Measurements from ENCODE around the gene SMIM8.

Gene SMIM8

DNA sequence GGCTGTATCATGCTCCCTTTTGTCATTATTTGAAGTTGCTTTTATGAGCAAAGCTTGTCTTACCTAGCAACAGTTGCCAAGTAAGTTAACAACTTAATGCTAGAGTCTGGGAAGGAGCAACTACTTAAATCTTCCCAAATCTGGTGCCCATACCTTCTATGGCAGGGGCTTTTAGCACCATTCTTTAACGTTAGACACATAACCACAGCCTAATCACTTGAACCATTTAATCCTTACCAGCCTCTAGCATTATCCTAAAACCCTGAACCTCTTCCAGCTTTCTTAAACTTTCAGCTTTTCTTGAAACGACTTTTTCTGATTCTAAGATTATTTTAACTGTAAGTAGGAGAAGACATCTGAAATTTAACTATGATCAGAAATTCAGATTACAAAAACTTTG, 22.3 kb downstream of the SMIM8 start, which contains the start of gene C6orf163:
Gene C6orf163, plus strand, starts transcription at position 83 of the 400 bp plus-strand sequence. Its CDS starts 287 bp downstream, at position 370.
- no peak within 1 kb of the TSS for H3K4me3 ChIP-seq (ENCODE audit: low read depth, low read length)
- no peak for DNase-seq (ENCODE audit: low read depth)
- TF ChIP-seq, protein P1, sequence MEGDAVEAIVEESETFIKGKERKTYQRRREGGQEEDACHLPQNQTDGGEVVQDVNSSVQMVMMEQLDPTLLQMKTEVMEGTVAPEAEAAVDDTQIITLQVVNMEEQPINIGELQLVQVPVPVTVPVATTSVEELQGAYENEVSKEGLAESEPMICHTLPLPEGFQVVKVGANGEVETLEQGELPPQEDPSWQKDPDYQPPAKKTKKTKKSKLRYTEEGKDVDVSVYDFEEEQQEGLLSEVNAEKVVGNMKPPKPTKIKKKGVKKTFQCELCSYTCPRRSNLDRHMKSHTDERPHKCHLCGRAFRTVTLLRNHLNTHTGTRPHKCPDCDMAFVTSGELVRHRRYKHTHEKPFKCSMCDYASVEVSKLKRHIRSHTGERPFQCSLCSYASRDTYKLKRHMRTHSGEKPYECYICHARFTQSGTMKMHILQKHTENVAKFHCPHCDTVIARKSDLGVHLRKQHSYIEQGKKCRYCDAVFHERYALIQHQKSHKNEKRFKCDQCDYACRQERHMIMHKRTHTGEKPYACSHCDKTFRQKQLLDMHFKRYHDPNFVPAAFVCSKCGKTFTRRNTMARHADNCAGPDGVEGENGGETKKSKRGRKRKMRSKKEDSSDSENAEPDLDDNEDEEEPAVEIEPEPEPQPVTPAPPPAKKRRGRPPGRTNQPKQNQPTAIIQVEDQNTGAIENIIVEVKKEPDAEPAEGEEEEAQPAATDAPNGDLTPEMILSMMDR (IDR thresholded peaks at IDR 0.05; ENCODE audit: control insufficient read depth, extremely low read depth, insufficient read depth), result no peak

DNA sequence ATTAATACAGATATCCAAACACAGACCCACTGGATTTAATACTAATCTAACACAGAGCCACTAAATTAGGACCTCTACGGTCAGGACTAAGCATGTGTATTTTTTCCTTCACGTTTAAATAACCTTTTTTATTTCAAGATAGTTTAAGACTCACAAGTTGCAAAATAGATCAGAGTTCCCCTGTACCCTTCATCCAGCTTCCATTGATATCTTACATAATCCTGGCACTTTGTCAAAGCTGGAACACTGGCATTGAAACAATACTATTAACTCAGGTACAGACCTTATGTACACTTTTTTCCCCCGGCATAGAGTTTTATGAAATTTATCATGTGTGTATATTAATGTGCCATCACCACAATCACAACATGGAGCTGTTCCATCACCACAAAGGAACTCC, 24.3 kb downstream of the SMIM8 start:
- no peak overlapping the region for H3K4me3 ChIP-seq (ENCODE audit: low read depth, low read length)
- TF ChIP-seq, protein P1 (IDR thresholded peaks at IDR 0.05; ENCODE audit: control insufficient read depth, extremely low read depth, insufficient read depth), result no peak
- DNase-seq (ENCODE audit: low read depth), result no peak

DNA sequence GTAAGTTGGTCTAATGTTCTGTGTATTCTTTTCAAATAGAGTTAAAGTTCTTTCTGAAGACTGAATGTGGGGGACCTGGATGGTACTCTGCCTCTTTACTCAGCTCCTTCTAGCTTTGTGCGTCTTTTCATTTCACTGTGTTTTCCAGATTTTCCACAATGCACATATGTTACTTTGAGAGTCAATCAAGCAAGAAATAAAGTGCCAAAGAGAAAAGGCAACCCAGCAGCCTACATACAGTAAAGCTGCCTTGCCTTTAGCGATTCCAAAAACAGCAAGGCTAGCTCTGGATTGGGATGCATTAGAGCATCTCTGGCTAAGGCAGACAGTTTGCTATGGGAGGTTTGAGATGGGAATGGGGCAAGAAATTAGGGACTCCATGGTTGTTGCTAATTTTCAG, 27.5 kb downstream of the SMIM8 start:
- no peak for DNase-seq (ENCODE audit: low read depth)
- TF ChIP-seq, protein P1 (IDR thresholded peaks at IDR 0.05; ENCODE audit: control insufficient read depth, extremely low read depth, insufficient read depth), result no peak
- no peak overlapping the region for H3K4me3 ChIP-seq (ENCODE audit: low read depth, low read length)

DNA sequence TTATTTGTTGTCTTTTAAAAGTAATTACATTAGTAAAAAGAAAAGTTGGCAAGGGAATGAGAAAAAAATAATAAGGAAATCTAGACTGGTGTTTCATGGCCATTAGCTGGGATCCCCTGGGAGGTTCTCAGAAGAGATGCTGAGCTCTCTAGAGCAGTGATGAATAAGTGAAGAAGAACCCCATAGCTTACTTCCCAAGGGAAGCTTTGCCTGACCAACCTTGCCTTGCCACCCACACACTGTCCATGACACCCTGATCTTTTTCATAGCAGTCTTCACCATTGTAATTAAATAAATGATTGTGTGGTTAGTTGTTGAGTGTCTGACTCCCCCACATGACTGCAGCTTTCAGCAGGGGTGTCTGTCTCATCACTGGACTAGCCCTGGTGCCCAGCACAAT, 28.1 kb downstream of the SMIM8 start:
- no peak for DNase-seq (ENCODE audit: low read depth)
- H3K4me3 ChIP-seq (ENCODE audit: low read depth, low read length), result no peak overlapping the region
- TF ChIP-seq, protein P1 (IDR thresholded peaks at IDR 0.05; ENCODE audit: control insufficient read depth, extremely low read depth, insufficient read depth), result no peak

DNA sequence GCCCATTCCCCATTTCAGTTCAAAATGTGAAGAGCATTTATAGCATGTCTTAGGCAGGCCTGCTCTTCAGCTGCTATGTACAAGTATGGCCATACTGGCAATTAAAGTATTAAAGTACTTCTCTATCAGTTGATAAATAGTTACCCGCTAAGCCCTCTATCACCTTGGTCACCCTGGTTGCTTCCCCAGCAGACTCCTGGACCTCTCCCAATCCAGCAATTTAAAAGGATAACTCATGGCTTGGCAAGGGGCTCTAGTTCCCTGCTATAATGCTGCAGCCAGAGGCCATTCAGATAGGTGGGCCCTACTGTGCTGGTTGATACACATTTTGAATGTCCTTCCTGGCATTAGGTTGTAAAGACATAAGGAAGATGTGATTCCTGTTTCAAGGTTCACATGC, 29.2 kb downstream of the SMIM8 start:
- no peak overlapping the region for H3K4me3 ChIP-seq (ENCODE audit: low read depth, low read length)
- DNase-seq (ENCODE audit: low read depth), result no peak
- TF ChIP-seq, protein P1 (IDR thresholded peaks at IDR 0.05; ENCODE audit: control insufficient read depth, extremely low read depth, insufficient read depth), result no peak

DNA sequence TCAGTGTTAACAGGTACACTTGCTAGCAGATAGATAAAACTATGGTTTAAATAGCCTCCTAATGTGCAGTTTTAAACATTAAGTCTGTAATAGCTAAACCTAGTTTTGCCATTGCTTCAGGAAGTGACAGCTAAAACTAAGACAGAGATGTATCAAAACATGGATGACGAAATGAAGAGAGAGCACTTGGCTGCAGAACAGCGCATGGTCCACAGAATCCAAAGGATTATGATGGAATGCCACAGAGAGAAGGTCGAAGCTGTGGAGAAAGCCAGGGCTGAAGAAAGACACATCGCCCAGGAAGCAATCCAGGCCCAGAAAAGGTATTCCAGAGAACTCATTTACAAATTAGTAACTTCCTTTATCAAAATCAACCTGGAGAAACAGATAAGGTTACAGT, 33.8 kb downstream of the SMIM8 start:
- no peak overlapping the region for H3K4me3 ChIP-seq (ENCODE audit: low read depth, low read length)
- no peak for DNase-seq (ENCODE audit: low read depth)
- TF ChIP-seq, protein P1 (IDR thresholded peaks at IDR 0.05; ENCODE audit: control insufficient read depth, extremely low read depth, insufficient read depth), result no peak

DNA sequence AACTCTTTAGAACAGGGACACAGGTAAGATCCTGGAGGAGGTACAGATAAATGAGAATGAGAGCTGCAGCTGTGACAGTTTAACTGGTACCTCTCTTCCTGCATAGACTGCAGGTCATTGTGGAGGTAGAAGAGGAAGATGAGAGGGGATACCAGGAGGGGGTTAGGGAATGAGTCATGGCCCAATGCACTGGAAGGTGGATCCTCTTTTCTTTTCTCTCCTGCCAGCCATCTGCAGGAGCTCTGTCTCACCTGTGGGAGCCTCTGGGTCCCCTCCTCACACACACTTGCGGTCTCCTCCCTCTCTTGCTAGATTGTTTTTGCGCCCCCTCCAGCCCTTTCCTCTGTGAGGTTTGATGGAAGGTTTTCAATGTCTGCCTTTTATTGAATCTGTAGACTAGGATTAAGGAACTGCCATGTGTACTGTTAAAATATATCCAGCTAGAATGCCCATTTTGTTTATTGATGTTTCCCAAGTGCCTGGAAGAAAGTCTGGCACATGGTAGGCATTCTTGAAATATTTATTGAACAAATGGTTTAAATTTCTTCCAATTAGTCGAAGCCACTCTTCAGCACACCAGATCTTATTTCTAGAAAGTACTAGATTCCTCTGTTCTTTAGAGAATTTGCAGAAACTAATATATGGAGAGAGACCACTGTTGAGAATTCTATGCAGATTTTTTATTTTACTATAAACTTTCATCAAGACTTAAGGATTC, 35.2 kb downstream of the SMIM8 start:
- DNase-seq (ENCODE audit: low read depth), result no peak
- H3K4me3 ChIP-seq (ENCODE audit: low read depth, low read length), result no peak overlapping the region
- TF ChIP-seq, protein P1 (IDR thresholded peaks at IDR 0.05; ENCODE audit: control insufficient read depth, extremely low read depth, insufficient read depth), result no peak

All from LNCaP clone FGC (cell line).